IMR-90 (cell line): ENCODE results near the gene HDAC7. TPM values are rescaled to one million over a fixed set of nuclear protein-coding genes. Genes with fewer than 3 reads are reported as not detected.

Source experiments
- ATAC-seq: fragments of 200-7000 bp; cut with Tn5 transposase; 2 replicates; pipeline ENCODE4 v1.9.1; 2020; ENCODE audit warnings: low read depth, mild to moderate bottlenecking, moderate library complexity
- BruUV-seq: library from RNA; stranded (reverse); fragments of 400-500 nt; replicated peaks from 2 replicates; lab custom pipeline; 2021; lab: Mats Ljungman, UMichigan
- CTCF ChIA-PET: fragments of 300-600 bp; formaldehyde crosslinking; extraction: SDS; loops from one replicate; lab custom pipeline; 2021; ENCODE audit warnings: antibody characterized with exemption; lab: Yijun Ruan, JAX
- POLR2A ChIA-PET: fragments of 300-600 bp; sonication (Branson Sonifier 250); formaldehyde crosslinking; loops from one replicate; lab custom pipeline; 2022; ENCODE audit warnings: antibody characterized with exemption; ENCODE audit not compliant: unreplicated experiment; lab: Charles Lee
- DNase-seq: peaks from one replicate; pipeline ENCODE4 v3.0.0; 2013
- H2AFZ ChIP-seq: replicated peaks from 2 replicates; pipeline ENCODE3; 2013; ENCODE audit warnings: low read length, mild to moderate bottlenecking; ENCODE audit not compliant: poor library complexity
- H2AK5ac ChIP-seq: 2 replicates; pipeline ENCODE4 v1.6.1; 2013; ENCODE audit warnings: low read depth, low read length, inconsistent platforms
- H2AK9ac ChIP-seq: replicated peaks from 2 replicates; pipeline ENCODE3; 2013; ENCODE audit warnings: mild to moderate bottlenecking, low read depth, low read length, moderate library complexity; ENCODE audit not compliant: poor library complexity
- H2BK120ac ChIP-seq: 2 replicates; pipeline ENCODE4 v1.6.1; 2013; ENCODE audit warnings: low read depth, low read length, inconsistent platforms
- H2BK15ac ChIP-seq: 3 replicates; pipeline ENCODE4 v1.6.1; 2013; ENCODE audit warnings: low read depth, low read length, inconsistent platforms
- H2BK20ac ChIP-seq: 2 replicates; pipeline ENCODE4 v1.6.1; 2013; ENCODE audit warnings: low read depth, mild to moderate bottlenecking, inconsistent platforms, low read length, moderate library complexity
- H2BK5ac ChIP-seq: 2 replicates; pipeline ENCODE4 v1.6.1; 2013; ENCODE audit warnings: mild to moderate bottlenecking, low read depth, low read length, inconsistent platforms; ENCODE audit not compliant: poor library complexity, severe bottlenecking
- H3K14ac ChIP-seq: replicated peaks from 2 replicates; pipeline ENCODE4 v1.6.1; 2013; ENCODE audit warnings: low read depth, low read length, inconsistent platforms
- H3K18ac ChIP-seq: 2 replicates; pipeline ENCODE4 v1.6.1; 2013; ENCODE audit warnings: low read depth, low read length, control low read depth
- H3K23ac ChIP-seq: 2 replicates; pipeline ENCODE4 v1.6.1; 2013; ENCODE audit warnings: low read depth, low read length, inconsistent platforms
- H3K27ac ChIP-seq: 2 replicates; pipeline ENCODE4 v1.5.1; 2013; ENCODE audit warnings: mild to moderate bottlenecking, control low read depth, low read length; ENCODE audit not compliant: insufficient read depth
- H3K27me3 ChIP-seq: 2 replicates; pipeline ENCODE4 v1.6.1; 2013; ENCODE audit warnings: low read length; ENCODE audit not compliant: control insufficient read depth, insufficient read depth
- H3K36me3 ChIP-seq: 2 replicates; pipeline ENCODE4 v1.6.1; 2013; ENCODE audit warnings: low read length, mixed read lengths; ENCODE audit not compliant: control insufficient read depth, insufficient read depth
- H3K4ac ChIP-seq: 2 replicates; pipeline ENCODE4 v1.6.1; 2013; ENCODE audit warnings: low read depth, low read length, inconsistent platforms
- H3K4me1 ChIP-seq: 2 replicates; pipeline ENCODE4 v1.6.1; 2013; ENCODE audit warnings: low read length, mixed read lengths; ENCODE audit not compliant: control insufficient read depth, insufficient read depth
- H3K4me2 ChIP-seq: 2 replicates; pipeline ENCODE4 v1.6.1; 2013; ENCODE audit warnings: low read depth, mild to moderate bottlenecking, control low read depth, low read length, moderate library complexity
- H3K4me3 ChIP-seq: 2 replicates; pipeline ENCODE4 v1.5.1; 2013; ENCODE audit warnings: low read depth, mild to moderate bottlenecking, control low read depth, low read length, moderate library complexity; ENCODE audit not compliant: insufficient read depth
- H3K56ac ChIP-seq: 2 replicates; pipeline ENCODE4 v1.6.1; 2013; ENCODE audit warnings: low read length, inconsistent platforms; ENCODE audit not compliant: insufficient read depth; ENCODE audit errors: extremely low read depth
- H3K79me1 ChIP-seq, 2 experiments: 2 replicates each; pipeline ENCODE4 v1.6.1; 2013; ENCODE audit warnings: low read length in 2 of 2, inconsistent platforms in 1 of 2, low read depth in 1 of 2
- H3K9ac ChIP-seq: 2 replicates; pipeline ENCODE4 v1.6.1; 2013; ENCODE audit warnings: low read depth, low read length, control low read depth
- H3K9me1 ChIP-seq: 2 replicates; pipeline ENCODE4 v1.6.1; 2013; ENCODE audit warnings: low read length, inconsistent platforms; ENCODE audit not compliant: insufficient read depth
- H3K9me3 ChIP-seq: 2 replicates; pipeline ENCODE4 v1.6.1; 2013; ENCODE audit warnings: low read length; ENCODE audit not compliant: control insufficient read depth, insufficient read depth
- H4K20me1 ChIP-seq: 2 replicates; pipeline ENCODE4 v1.6.1; 2013; ENCODE audit warnings: low read length, inconsistent platforms; ENCODE audit not compliant: insufficient read depth
- H4K5ac ChIP-seq: 2 replicates; pipeline ENCODE4 v1.6.1; 2013; ENCODE audit warnings: mild to moderate bottlenecking, low read depth, low read length, control low read depth
- H4K8ac ChIP-seq, 2 experiments: 2 replicates each; pipeline ENCODE4 v1.6.1; 2013; ENCODE audit warnings: low read depth in 2 of 2, low read length in 2 of 2, control low read depth in 1 of 2, inconsistent platforms in 1 of 2
- H4K91ac ChIP-seq: 2 replicates; pipeline ENCODE4 v1.6.1; 2013; ENCODE audit warnings: low read depth, low read length, inconsistent platforms; ENCODE audit not compliant: insufficient read depth
- CHD1 ChIP-seq: IDR thresholded peaks from 2 replicates; pipeline ENCODE4 v1.6.1; 2012; ENCODE audit warnings: low read depth, low read length, improper control_type of control experiment
- CTCF ChIP-seq: conservative IDR thresholded peaks from 2 replicates; pipeline ENCODE4 v1.5.1; 2012; ENCODE audit warnings: mild to moderate bottlenecking, low read depth, low read length, improper control_type of control experiment
- FOS ChIP-seq: fragments of 150-350 bp; IDR thresholded peaks from 2 replicates; pipeline ENCODE4 v1.6.1; 2016; ENCODE audit warnings: low read depth, low read length
- MAZ ChIP-seq: IDR thresholded peaks from 2 replicates; pipeline ENCODE4 v1.6.1; 2012; ENCODE audit warnings: low read depth, mild to moderate bottlenecking, low read length, improper control_type of control experiment, moderate library complexity, borderline replicate concordance
- NFE2L2 ChIP-seq: fragments of 150-350 bp; IDR thresholded peaks from 2 replicates; pipeline ENCODE4 v1.6.1; 2016; ENCODE audit warnings: low read depth, mild to moderate bottlenecking, low read length
- POLR2A ChIP-seq: IDR thresholded peaks from 2 replicates; pipeline ENCODE4 v1.6.1; 2012; ENCODE audit warnings: mild to moderate bottlenecking, low read depth, low read length
- RFX5 ChIP-seq: IDR thresholded peaks from 2 replicates; pipeline ENCODE4 v1.8.0; 2012; ENCODE audit warnings: low read depth, mild to moderate bottlenecking, low read length, moderate library complexity
- WGBS, 2 experiments: methylation state at CpG; one replicate each; pipeline versions ENCODE4 v1.1.5 to v1.1.7; 2013; ENCODE audit warnings: missing lambda C conversion rate in 2 of 2; ENCODE audit not compliant: insufficient read length in 1 of 2; ENCODE audit errors: extremely low coverage in 2 of 2; 5-methylcytosine and 5-hydroxymethylcytosine counted together
- dilution Hi-C: fragments of 300-500 bp; cut with HindIII; formaldehyde crosslinking; loops from one replicate; pipeline ENCODE4 v1.14.3; 2018; ENCODE audit warnings: low sequenced_read_pairs; ENCODE audit not compliant: unreplicated experiment
- in situ Hi-C: fragments of 300-500 bp; cut with MboI; formaldehyde crosslinking; loops from 3 replicates; pipeline ENCODE4 v1.14.3; 2019; ENCODE audit warnings: low sequenced_read_pairs, inconsistent platforms, mixed read lengths
- intact Hi-C: fragments of 100-400 bp; cut with micrococcal nuclease; formaldehyde crosslinking; loops from 2 replicates; pipeline ENCODE4 v1.10.0; 2022
- polyA plus RNA-seq, 3 experiments: library from polyadenylated mRNA; depleted of rRNA; stranded (reverse); fragments of >200 nt; gene quantifications; 2 replicates each; pipeline ENCODE4 v1.2.3, GENCODE V29; 2012; ENCODE audit warnings: low replicate concordance in 1 of 3
- total RNA-seq: library from RNA; depleted of rRNA; stranded (reverse); fragments of >200 nt; gene quantifications from 2 replicates; pipeline ENCODE4 v1.2.3, GENCODE V29; 2012
- TF ChIP-seq, protein P1 (sequence below): fragments of 150-350 bp; IDR thresholded peaks from 2 replicates; pipeline ENCODE4 v1.6.1; 2017; ENCODE audit warnings: mild to moderate bottlenecking, antibody characterized with exemption, low read length, low read depth
- TF ChIP-seq, protein P2 (sequence below): fragments of 150-350 bp; IDR thresholded peaks from 2 replicates; pipeline ENCODE4 v1.6.1; 2016; ENCODE audit warnings: low read depth, mild to moderate bottlenecking, low read length, moderate library complexity, borderline replicate concordance

HDAC7 gene
- total and polyA plus RNA-seq, 2 of the 4 experiments (the other 2 are of a cell fraction), result 10.4 to 64.7 TPM

- peak overlapping the region; percentile 37 for H2AK9ac ChIP-seq
- in situ Hi-C loops, result no loop called here
- no peak overlapping the region for H2AK5ac ChIP-seq
- no peak overlapping the region for H2BK5ac ChIP-seq
- no peak overlapping the region for H3K4me3 ChIP-seq
- H3K56ac ChIP-seq, result no peak overlapping the region
- dilution Hi-C loops, result no loop called here
- WGBS, 2 experiments, result no CpG with 5 or more reads among the region's 7 CpGs
- H3K18ac ChIP-seq, result no peak overlapping the region
- intact Hi-C loops, result no loop called here
- no peak overlapping the region for H4K8ac ChIP-seq
- peaks cover 0 to 12% of the 10 kb centered on the region in 2 experiments; a peak in 2 of 4 replicates for H3K79me1 ChIP-seq
- BruUV-seq, result no TSS peak
- peaks cover 8% of the 10 kb centered on the region for H3K4me1 ChIP-seq
- no peak overlapping the region for H2BK20ac ChIP-seq
- H3K4ac ChIP-seq, result no peak overlapping the region
- no peak overlapping the region for H2AFZ ChIP-seq
- no peak overlapping the region for H2BK120ac ChIP-seq
- no peak overlapping the region for H2BK15ac ChIP-seq
- DNase-seq (no peak), ATAC-seq (no peak)
- H3K27me3 ChIP-seq, result no peaks in the 10 kb centered on the region
- H3K36me3 ChIP-seq, result no peaks in the 10 kb centered on the region
- no peak overlapping the region for H4K91ac ChIP-seq
- H4K5ac ChIP-seq, result no peak overlapping the region
- CTCF ChIA-PET, result no interaction called here
- H3K27ac ChIP-seq, result no peak overlapping the region
- H3K14ac ChIP-seq, result no peak overlapping the region
- TF ChIP-seq POLR2A, result no peak
- TF ChIP-seq CTCF, result no peak
- TF ChIP-seq, protein P1, sequence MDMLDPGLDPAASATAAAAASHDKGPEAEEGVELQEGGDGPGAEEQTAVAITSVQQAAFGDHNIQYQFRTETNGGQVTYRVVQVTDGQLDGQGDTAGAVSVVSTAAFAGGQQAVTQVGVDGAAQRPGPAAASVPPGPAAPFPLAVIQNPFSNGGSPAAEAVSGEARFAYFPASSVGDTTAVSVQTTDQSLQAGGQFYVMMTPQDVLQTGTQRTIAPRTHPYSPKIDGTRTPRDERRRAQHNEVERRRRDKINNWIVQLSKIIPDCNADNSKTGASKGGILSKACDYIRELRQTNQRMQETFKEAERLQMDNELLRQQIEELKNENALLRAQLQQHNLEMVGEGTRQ, result no peak
- no peak for TF ChIP-seq FOS
- no peak for TF ChIP-seq MAZ
- no peak for TF ChIP-seq NFE2L2
- TF ChIP-seq RFX5, result no peak
- no peak for TF ChIP-seq CHD1
- TF ChIP-seq, protein P2, sequence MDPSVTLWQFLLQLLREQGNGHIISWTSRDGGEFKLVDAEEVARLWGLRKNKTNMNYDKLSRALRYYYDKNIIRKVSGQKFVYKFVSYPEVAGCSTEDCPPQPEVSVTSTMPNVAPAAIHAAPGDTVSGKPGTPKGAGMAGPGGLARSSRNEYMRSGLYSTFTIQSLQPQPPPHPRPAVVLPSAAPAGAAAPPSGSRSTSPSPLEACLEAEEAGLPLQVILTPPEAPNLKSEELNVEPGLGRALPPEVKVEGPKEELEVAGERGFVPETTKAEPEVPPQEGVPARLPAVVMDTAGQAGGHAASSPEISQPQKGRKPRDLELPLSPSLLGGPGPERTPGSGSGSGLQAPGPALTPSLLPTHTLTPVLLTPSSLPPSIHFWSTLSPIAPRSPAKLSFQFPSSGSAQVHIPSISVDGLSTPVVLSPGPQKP, result no peak
- no peak overlapping the region for H3K4me2 ChIP-seq
- POLR2A ChIA-PET, result no interaction called here
- H3K9ac ChIP-seq, result no peak overlapping the region
- H3K9me1 ChIP-seq, result peaks cover 10% of the 10 kb centered on the region
- no peaks in the 10 kb centered on the region for H3K9me3 ChIP-seq
- H4K20me1 ChIP-seq, result no peaks in the 10 kb centered on the region
- no peak overlapping the region for H3K23ac ChIP-seq
These were observed 43.8 kb upstream of the HDAC7 start for GRCh38 chr12:47863467-47863866.
